HG03280 (cell line): Measurements from ENCODE around the gene ADAM33.

Experiments
- ATAC-seq: cut with Tn5 transposase; IDR thresholded peaks from one replicate; pipeline ENCODE4 v1.9.1; 2021; ENCODE audit warnings: mild to moderate bottlenecking, moderate library complexity; ENCODE audit not compliant: unreplicated experiment

ADAM33 gene

DNA sequence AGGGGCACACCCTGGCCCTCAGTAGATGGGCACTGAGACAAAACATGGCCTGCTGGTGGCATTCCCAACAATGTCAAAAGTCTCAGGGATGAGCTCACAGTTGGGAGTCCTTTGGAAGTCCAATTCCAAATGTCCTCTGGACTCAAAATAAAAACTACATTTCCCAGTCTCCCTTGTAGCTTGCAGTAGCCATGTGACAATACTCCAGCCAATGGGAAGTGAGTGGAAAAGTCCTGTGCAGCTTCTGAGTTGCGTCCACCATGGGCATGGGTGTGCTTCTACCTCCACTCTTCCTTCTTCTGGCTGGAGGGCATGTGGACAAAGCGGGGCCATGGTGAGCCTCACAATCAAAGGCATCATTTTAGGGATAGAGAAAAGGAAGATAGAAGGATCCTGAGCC is 5.8 kb upstream of the ADAM33 start:
- no peak for ATAC-seq

- ATAC-seq = no peak
Observed at GRCh38 chr20:3686867-3687321, 5.1 kb upstream of the ADAM33 start.

- ATAC-seq = no peak
Observed at GRCh38 chr20:3686421-3686820, 4.6 kb upstream of the ADAM33 start.

DNA sequence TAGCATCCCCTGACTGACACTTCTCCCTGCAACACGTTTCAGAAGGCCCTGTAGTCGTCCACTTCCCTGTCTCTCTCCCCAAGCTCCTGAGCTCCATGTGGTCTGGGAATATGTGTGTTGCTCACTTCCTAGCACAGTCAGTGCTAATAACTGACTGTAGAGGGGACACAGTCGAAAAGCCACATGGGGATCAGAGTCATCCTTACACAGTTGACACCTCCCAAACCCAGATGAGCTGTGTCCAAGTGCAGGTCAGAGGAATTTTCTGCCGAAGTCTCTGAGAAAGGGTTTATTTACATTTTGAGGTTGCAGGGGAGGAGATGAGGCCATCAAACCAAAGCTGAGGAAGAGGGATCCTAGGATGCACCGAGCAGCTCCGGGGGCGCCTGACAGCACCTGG is 3.5 kb upstream of the ADAM33 start:
- no peak for ATAC-seq

DNA sequence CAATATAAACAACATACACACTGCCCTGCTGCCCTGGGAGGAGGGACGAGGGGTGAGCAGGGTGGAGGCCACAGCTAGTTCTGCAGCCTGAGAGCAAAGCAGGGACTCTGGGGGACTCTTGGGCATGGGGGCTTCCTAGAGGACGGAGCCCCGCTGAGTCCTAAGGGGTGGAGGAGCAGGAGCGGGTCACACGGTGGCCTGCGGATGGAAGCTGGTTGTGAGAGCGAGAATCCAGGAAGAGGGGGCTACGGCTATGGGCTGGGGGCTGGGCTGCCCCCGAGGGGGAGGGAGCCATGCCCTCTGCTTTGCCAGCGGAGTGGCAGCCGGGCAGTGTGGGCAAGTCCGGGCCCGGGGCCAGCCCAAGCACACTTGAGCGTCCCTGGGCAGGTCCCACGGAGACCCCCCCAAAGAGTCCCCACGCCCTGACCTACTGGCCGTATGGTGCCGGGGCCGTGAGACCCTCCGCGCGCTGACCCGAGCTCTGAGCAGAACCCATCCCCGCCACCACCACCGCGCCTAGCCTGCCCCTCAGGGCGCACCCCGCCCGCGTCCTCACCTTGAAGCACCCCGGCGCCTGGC is 369 bp downstream of the ADAM33 start:
- ATAC-seq = no peak

DNA sequence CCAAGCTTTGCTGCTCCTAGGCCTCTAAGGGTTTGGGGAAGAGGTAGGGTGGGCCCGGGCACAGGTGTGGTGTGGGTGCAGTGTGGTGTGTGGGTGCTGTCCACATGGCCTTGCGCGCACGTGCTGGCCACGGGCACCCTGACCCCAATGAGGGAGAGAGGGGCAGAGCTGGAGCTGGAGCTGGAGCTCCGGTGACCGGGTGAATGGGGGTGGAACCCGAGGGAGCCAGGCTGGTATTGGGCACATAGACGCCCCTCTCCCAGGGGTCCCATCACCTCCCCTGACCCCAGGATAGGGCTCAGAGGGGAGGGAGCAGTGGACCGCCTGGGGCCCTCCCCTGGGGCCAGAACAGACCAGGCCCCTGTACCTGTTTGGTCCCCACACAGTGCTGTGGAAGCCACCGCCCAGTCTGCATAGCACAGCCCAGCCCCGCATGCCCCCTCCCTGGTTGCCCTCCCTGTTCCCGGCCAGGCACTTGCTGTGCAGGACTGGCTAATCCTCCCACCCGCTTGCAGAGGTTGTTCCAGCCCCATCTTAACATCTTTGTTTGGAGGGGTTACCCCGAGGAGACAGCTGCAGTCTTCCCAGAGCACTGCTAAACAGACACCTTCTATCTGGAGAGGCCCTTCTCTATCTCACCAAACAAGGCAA is 984 bp downstream of the ADAM33 start:
- ATAC-seq = no peak

- no peak for ATAC-seq
Observed at GRCh38 chr20:3679749-3680700, 1.8 kb downstream of the ADAM33 start.

DNA sequence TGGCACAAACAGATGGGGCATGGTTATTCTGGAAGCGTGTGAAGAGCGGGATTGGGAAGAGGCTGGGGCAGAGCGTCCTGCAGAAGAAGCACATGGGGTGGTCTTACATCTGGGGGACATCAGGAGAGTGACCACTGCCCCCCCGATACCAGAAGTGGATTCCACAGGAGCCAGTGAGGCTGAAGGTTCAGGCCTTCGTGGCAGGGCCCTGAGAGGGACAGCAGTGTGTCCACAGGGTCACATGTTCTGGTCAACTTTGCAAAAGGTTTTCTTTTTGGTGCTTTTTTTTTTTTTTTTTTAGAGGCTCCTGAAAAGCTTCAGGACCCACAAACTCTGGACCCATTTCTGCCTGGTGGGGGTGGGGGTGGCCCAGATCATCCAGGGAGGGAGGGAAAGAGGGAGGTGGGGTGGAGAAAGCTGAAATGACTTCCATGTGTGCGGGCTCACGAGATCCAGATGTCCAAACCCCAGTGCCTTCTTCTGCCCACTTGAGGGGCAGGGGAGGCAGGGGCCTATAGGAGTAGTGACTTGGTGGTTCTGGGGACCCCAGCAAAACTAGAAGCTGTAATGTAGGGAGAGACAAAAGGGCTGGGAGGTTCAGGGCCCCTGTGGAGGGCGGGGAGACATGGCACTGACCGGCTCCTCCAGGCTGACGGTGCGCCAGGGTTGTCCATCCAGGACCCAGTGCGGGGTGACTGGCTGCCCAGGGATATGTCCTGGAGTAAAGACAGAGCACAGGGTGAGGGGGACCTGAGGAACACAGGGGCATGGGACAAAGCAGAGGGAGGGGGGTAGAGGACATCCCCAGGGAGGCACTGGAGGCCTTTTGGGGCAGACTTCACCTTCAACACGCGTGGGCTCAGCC is 2.7 kb downstream of the ADAM33 start:
- ATAC-seq = no peak

- ATAC-seq = no peak
Observed at GRCh38 chr20:3678198-3678597, 3.6 kb downstream of the ADAM33 start.

GRCh38 chr20:3677733-3678132 is 4.1 kb downstream of the ADAM33 start:
- ATAC-seq = no peak

GRCh38 chr20:3674995-3675900 is 6.6 kb downstream of the ADAM33 start:
- no peak for ATAC-seq

DNA sequence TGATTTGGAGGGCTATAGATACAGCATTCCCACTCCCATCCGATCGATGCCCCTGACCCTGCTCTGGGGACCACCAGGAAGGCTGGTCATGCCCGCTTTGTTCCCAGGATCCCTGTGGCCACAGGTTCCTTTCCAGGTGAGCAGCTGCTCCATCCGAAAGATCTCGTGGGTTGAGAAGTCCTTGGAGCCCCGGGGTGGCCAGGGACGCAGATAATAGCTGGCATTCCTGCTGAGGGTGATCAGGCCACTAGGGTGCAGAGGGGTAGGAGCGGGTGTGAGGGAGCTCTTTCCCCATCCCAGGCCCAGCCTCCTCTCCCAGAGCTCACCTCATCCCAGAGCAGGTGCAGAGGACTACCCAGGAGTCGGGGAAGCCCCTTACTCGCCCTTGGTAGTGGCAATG is 7.4 kb downstream of the ADAM33 start:
- no peak for ATAC-seq

DNA sequence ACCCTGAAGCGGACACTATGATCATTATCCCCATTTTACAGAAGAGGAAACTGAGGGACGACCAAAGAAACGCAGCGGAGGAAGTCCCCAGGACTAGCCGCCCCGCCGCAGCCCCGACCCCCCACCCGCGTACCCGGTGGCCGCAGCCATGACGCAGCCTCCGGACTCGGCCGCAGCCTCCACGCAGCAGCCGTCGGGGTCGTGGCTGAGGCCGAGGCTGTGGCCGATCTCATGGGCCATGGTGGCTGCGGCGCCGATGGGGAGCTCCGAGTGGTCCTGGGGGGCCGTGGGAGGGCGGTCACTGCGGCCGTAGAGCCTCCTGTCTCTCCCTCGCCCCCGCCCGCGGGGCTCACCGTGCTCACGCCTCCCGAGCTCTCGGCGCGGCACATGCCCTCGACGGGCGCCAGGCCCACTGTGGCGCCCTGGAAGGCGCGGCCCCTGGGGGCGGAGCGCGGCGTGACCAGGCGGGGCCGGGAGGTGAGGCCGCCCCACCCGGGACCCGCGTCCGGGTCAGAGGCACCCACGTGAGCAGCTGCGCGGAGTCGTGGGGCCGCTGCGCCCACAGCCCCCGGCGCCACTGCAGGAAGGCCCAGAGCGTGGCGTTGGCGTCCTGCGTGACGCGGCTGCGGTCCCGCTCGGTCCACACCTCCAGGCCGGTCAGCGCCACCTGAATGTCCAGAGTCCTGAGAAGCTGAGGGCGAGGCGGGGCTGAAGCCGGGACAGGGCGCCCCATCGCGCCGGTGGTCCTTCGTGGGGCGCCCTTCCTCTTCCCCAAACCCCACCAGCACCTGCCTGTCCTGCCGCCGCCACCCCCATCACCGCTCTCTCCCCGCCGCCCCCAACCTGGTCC is 8.4 kb downstream of the ADAM33 start:
- no peak for ATAC-seq

DNA sequence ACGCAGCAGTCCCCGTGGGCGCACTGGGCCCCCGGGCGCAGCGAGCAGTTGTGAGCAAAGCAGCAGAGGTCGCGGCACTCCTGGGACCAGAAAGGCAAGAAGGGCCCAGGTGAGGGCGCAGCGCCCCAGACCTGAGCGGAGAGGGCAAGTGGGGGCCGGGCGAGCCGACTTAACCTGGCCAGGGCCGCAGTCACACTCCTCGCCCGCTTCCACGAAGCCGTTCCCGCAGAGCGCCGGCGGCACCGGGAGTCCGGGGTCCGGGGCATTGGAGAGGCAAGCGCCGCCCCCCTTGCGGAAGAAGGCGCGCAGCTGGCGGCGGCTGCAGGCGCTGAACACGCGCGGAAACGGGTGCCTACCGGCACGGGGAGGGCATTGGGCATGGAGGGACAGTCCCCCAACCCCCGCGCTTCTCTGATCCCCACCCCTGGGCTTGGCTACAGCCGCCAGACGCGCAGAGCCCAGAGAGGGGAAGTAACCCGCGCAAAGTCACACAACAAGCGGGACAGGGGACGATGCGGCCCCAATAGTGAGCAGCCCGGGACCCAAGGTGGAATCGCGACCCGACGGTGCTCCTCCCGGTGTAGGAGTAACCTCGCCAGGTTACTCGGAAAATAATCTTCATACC is 9.2 kb downstream of the ADAM33 start:
- no peak for ATAC-seq

- no peak for ATAC-seq
Observed at GRCh38 chr20:3671986-3672546, 9.7 kb downstream of the ADAM33 start.

GRCh38 chr20:3670945-3671344 is 10.9 kb downstream of the ADAM33 start:
- no peak for ATAC-seq

DNA sequence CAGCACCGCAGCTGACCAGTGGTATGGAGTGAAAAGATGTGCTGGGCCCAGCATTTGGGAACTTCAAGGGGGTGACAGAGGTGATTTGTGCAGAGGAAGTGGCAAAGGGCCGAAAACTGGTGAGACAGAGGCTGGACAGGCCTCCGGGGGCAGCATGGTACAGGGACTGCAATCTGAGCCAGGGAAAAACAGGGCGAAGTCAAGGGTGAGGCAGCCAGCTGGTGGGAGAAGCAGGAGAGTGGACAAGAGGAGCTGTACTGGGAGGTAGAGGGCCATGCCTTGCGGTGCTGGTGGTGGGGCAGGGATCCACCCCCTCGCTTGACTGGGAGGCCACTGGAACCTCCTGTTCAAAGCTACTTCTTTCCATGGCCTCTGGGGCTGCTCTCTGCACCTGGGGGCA is 11.3 kb downstream of the ADAM33 start:
- no peak for ATAC-seq

GRCh38 chr20:3669710-3670367 is 12.0 kb downstream of the ADAM33 start:
- ATAC-seq = no peak
